ENCODE data around the gene PHIP.

DNA sequence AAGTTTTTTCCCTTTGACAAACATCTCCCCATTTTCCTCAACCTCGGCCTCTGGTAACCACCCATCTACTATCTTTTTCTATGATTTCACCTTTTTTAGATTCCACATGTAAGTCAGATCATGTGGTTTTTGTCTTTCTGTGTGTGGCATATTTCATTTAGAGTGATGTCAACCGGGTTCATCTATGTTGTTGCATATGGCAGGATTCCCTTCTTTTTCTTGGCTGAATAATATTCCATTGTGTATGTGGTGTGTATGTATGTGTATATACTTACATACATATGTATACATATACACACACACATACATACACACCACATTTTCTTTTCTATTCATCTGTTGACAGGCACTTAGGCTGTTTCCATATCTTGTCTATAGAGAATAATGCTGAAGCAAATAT lies 22.2 kb upstream of the PHIP start:
- TF ChIP-seq, protein P1, sequence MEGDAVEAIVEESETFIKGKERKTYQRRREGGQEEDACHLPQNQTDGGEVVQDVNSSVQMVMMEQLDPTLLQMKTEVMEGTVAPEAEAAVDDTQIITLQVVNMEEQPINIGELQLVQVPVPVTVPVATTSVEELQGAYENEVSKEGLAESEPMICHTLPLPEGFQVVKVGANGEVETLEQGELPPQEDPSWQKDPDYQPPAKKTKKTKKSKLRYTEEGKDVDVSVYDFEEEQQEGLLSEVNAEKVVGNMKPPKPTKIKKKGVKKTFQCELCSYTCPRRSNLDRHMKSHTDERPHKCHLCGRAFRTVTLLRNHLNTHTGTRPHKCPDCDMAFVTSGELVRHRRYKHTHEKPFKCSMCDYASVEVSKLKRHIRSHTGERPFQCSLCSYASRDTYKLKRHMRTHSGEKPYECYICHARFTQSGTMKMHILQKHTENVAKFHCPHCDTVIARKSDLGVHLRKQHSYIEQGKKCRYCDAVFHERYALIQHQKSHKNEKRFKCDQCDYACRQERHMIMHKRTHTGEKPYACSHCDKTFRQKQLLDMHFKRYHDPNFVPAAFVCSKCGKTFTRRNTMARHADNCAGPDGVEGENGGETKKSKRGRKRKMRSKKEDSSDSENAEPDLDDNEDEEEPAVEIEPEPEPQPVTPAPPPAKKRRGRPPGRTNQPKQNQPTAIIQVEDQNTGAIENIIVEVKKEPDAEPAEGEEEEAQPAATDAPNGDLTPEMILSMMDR (IDR thresholded peaks at IDR 0.05; ENCODE audit: control extremely low read depth in 1 of 3, insufficient read depth in 1 of 3, low read depth in 1 of 3, low read length in 3 of 3): no peak
- TF ChIP-seq EZH2 (IDR thresholded peaks at IDR 0.05; ENCODE audit: low read depth, low read length, severe bottlenecking) (no peak), BACH1 (IDR thresholded peaks at IDR 0.05; ENCODE audit: low read length) (no peak), POLR2A (IDR thresholded peaks at IDR 0.05; ENCODE audit: control extremely low read depth in 1 of 2, low read depth in 2 of 2, low read length in 2 of 2) (no peak), ASH2L (IDR thresholded peaks at IDR 0.05; ENCODE audit: low read length) (no peak), RAD21 (IDR thresholded peaks at IDR 0.05 in 1 of 2, conservative IDR thresholded peaks at IDR 0.05 in 1 of 2; ENCODE audit: low read depth in 2 of 2, low read length in 2 of 2) (no peak), EP300 (IDR thresholded peaks at IDR 0.05; ENCODE audit: borderline replicate concordance in 1 of 2, low read depth in 2 of 2, low read length in 2 of 2) (no peak), KDM1A (IDR thresholded peaks at IDR 0.05; ENCODE audit: borderline replicate concordance, low read length) (no peak), FOSL1 (IDR thresholded peaks at IDR 0.05; ENCODE audit: insufficient read depth, low read depth, low read length) (no peak), SP1 (IDR thresholded peaks at IDR 0.05; ENCODE audit: low read depth, low read length) (no peak), RXRA (IDR thresholded peaks at IDR 0.05; ENCODE audit: insufficient read depth, low read depth, low read length) (no peak)
- TF ChIP-seq, protein P2, sequence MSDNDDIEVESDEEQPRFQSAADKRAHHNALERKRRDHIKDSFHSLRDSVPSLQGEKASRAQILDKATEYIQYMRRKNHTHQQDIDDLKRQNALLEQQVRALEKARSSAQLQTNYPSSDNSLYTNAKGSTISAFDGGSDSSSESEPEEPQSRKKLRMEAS (IDR thresholded peaks at IDR 0.05): no peak

All from H1 (cell line).